NCI-H1092 (cell line): Measurements from ENCODE around the gene ANKRD28.
A peak's percentile ranks its signal among the peaks of the same experiment; 100 is the strongest.

Source experiments
- DNase-seq: peaks from one replicate; lab custom pipeline; 2025; lab: John Stamatoyannopoulos, UW

Gene ANKRD28

GRCh38 chr3:15664144-15664543 is 133.6 kb downstream of the ANKRD28 start:
- no peak for DNase-seq

DNA sequence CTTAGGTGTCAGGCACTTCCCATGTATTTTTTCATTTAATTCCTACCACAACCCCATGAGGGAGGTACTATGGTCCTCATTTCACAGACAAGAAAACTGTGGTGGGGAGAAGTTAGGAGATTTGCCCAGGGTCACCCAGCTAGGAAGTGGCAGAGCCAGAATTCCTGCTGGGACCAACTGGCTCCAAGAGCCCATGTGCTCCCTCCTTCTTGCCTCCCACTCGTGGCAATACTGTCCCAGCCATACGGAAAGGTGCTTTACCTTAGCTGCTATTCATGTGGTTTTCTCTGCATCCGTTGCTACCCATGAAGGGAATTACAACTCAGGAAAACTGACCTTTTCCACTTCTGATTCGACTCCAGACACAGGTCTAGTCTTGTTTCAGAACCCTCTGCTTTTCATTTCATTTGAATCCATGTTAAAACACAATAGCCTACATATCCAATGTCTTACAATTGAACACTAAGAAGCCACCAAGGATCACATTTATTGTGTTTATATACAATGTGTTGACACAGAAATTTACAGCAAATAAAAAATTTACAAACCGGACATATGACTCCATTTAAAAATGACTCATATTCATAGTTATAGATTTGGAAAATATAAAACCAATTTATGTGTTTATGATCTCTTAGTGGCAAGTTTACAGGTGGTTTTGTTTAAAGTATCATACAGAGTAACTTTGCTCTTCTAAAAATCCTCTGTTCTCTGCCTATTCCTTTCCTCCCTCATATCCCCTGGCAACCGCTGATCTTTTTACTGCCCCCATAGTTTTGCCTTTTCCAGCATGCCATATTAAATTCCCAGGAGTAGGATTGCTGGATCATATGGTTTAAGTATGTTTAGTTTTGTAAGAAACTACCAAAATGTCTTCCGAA is 137.5 kb downstream of the ANKRD28 start:
- no peak for DNase-seq

GRCh38 chr3:15659254-15659975 is 138.4 kb downstream of the ANKRD28 start:
- no peak for DNase-seq

GRCh38 chr3:15657016-15657415 is 140.8 kb downstream of the ANKRD28 start:
- DNase-seq: no peak

- DNase-seq: no peak
Observed at GRCh38 chr3:15656342-15656741, 141.4 kb downstream of the ANKRD28 start.

DNA sequence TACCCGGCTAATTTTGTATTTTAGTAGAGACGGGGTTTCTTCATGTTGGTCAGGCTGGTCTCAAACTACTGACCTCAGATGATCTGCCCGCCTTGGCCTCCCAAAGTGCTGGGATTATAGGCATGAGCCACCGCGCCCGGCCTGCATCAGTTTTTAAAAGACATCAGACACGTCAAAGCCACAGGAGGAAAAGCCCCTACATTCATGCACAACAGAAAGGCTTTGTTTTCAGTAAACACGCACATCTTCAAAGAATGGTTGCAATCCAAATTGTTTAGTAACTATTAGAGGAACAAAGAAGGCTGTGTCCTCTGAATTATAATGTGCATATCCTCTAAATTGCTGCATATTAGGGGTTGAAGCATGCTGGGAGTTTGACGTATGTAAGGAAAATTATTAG is 142.9 kb downstream of the ANKRD28 start:
- DNase-seq: no peak

- no peak for DNase-seq
Observed at GRCh38 chr3:15654127-15654526, 143.7 kb downstream of the ANKRD28 start.

- no peak for DNase-seq
Observed at GRCh38 chr3:15653321-15653720, 144.5 kb downstream of the ANKRD28 start.

DNA sequence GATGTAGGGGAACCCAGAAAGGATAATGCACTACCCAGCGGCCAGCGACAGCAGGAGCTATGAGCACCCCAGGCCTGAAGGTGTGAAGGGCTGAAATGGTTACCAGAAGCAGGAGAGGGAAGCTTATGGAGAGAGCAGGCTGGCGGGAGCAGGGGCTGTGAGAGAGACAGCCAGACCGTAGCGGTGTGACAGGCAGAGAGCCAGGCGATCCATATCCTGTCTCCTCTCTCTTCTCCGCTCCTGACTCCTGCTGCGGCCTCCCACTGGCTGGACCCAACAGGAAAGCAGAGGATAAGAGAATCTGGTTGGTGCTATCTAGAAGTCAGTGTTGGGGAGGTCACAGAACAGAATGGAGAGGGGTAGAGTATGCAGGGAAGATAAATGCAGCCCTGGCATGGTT is 146.4 kb downstream of the ANKRD28 start:
- no peak for DNase-seq

DNA sequence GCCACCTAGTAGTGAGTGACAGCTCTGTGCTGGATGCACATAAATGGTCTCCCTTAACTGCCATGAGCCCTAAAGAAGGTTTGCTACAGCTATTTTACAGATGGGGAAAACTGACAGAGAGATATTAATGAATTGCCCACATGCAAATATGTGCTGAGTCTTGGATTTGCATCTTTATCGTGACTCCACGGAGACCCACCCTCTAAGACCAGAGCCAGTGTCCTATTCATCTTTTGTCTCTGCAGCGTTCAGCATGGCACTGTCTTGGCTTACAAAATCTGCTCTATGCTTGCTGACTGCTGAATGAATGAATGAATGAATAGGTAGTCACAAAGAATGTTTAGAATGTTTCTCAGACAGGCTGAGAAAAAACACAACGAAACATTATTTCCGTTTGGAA is 147.9 kb downstream of the ANKRD28 start:
- DNase-seq: no peak

GRCh38 chr3:15649341-15649740 is 148.4 kb downstream of the ANKRD28 start:
- DNase-seq: no peak

- DNase-seq: no peak
Observed at GRCh38 chr3:15647611-15648167, 150.1 kb downstream of the ANKRD28 start.

GRCh38 chr3:15646851-15647511 is 150.8 kb downstream of the ANKRD28 start:
- no peak for DNase-seq

GRCh38 chr3:15645740-15646501 is 151.9 kb downstream of the ANKRD28 start:
- no peak for DNase-seq

DNA sequence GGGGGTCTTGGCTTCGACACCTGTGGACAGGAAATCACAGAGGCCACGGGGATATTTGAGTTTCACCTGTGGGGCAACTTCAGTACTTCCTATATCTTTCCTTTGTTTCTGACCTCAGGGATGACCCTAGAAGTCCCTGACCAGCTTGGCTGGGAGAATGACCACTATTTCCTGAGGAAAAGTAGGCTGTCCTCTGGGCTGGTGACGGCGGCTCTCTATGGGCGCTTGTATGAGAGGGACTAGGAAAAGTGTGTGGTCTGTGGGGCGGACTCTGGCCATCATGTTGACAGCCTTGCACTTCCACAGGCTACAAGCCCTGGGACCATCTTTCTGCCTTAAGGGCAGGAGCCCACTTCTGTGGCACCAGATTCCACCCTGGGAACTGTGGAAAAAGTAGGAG is 152.5 kb downstream of the ANKRD28 start:
- no peak for DNase-seq

DNA sequence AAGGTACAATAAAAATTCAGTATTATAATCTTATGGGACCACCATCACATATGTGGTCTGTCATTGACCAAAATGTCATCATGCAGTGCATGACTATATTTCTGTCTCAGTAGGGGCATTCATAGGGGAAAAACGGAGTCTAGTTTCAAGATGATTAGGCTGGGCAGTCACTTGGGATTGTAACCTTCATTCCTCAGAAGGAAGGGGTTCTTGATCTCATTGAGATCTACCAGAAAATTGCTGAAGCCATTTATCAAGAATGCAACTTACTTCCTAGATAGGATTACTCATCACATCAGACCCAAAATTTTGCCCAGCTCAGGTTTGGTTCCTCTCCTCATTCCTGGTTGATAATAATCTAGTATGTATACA is 158.9 kb downstream of the ANKRD28 start:
- DNase-seq: no peak

- no peak for DNase-seq
Observed at GRCh38 chr3:15638193-15638890, 159.4 kb downstream of the ANKRD28 start.

DNA sequence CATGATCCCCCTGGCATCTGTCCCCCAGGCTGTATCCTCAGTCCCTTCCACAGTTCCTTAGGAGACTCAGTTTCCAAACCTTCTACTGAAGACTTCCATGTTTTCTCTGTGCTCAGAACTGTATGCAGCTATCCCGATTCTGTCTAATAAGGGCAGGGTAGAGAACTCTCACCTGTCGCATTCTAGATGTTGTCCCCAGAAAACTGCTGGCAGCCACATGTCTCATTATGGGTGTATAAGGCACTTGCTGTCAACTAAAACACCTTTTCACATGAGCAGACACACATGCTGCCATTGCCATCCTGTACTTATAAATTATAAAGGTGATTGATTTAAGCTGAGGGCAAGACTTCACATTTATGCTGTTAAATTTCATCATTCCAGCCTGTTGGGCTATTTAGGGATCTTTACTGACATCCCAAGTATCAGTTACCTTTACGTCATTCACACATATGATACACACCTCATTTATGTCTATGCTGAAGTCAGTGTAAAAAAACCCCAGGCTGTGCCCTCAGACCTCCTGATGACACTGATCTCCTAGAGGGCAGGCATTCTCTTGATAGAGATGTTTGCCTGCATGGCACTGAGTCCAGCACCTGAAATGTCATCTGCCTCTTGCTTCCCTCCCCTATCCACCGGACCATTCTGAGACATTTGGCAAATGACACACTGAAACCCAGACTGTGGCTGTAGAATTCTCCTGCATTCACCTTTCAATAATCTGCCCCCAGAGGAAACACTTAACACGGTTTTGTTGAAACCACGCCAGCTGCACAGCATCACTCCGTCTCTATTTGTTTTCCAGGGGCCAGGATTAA is 160.4 kb downstream of the ANKRD28 start:
- DNase-seq: peak; percentile 13

DNA sequence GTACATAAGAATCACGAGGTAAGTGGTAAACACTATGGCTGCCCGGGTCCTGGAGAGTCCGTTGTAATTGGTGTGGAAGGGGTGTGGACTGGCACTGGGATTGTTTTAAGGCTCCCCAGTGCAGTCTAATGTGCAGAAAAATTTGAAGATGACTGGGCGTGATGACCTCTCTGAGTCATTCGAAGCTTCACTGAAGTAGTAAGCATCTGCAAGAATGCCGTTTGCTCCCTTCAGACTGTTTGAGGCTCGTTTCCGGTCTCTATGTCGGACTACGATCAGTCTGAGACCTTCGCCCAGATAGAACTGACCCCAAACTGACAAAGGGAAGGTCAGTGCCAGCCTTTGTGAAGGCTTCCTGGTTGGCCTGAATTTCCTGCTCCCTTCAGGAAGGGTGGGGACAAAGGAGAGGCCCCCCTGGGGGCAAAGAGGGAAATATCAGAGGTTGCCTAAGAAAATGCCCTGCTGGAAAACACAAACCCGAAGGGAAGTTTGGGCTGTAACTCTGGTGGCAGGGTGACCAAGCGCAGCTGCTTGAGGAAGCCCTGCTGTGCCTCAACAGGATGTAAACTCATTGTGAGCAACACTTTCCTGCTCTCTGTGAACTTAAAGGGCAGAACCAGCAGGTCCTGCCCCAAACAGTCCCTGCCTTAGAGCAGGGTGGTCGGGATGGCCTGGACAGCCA is 161.6 kb downstream of the ANKRD28 start:
- no peak for DNase-seq
